ENCODE data around the gene DNAJB14. TPM values are rescaled to one million over a fixed set of nuclear protein-coding genes. Genes with fewer than 3 reads are reported as not detected.

The DNAJB14 gene
- total and polyA plus RNA-seq, 2 of the 13 experiments (the other 11 are each of a cell fraction or from before 2014, with no cell fraction given) = 9.1 to 38.1 TPM

DNA sequence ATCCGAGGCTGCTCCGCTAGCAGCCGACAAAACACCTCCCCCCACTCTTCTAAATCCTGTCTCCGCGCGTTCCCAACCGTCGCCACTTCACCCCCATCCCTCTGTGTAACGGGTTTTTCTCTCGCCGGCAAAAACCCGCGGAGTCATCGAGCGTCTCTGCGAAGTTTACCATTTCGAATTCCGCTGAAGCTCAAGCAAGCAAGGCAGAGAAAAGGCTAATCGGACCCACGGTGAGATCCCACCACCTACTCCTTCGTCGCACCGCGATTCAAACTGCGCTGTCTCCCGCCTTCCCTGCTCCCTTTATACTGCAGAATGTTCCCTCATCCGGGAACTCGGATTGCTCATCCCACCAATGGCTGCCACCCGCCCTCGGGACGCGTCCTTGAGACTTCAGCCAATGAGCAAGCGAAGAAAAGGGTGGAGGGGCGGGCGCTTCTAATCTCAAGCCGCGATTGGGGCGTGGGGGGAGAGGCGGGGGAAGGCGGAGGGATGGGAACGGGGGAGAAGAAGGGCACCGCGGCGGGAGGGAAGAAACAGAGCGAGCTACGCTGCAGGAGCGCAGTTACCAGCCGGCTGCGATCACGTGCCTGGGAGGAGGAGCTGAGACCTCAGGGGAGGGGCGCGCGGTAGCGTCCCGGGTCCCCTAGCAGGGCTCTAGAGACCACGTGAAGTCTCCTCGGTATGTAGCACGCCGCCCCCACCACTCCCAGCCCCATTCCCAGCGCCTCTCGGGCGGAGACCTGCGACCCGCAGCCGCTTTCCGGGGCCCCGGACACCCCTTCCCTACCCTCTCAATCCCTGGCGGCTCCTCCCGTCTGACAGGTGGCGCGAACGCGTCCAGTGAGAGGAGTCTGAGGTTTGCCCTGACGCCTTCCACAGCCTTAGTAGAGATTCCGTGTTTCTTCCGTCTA, 3.8 kb upstream of the DNAJB14 start, which contains the start of gene H2AZ1 (continued):
- TF ChIP-seq, protein P1, sequence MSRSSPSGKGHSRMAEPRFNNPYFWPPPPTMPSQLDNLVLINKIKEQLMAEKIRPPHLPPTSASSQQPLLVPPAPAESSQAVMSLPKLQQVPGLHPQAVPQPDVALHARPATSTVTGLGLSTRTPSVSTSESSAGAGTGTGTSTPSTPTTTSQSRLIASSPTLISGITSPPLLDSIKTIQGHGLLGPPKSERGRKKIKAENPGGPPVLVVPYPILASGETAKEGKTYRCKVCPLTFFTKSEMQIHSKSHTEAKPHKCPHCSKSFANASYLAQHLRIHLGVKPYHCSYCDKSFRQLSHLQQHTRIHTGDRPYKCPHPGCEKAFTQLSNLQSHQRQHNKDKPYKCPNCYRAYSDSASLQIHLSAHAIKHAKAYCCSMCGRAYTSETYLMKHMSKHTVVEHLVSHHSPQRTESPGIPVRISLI (CRISPR knock-in tag; IDR thresholded peaks at IDR 0.05; ENCODE audit: borderline replicate concordance) = no peak
- TF ChIP-seq SOX13 (IDR thresholded peaks at IDR 0.05) (no peak; the same call in 1 of the 2 replicates), SOX13 (CRISPR knock-in tag; conservative IDR thresholded peaks at IDR 0.05 in 1 of 2, IDR thresholded peaks at IDR 0.05 in 1 of 2) (0 out of 4 replicates have a peak, but pooled peaks of 1 of the 2 experiments have one; percentile 5), ETV6 (CRISPR knock-in tag; conservative IDR thresholded peaks at IDR 0.05) (0 out of 2 replicates have a peak, but pooled peaks have one; percentile 28), MEIS1 (CRISPR knock-in tag; IDR thresholded peaks at IDR 0.05; ENCODE audit: borderline replicate concordance) (no peak), ONECUT2 (CRISPR knock-in tag; IDR thresholded peaks at IDR 0.05) (no peak), ZNF326 (CRISPR knock-in tag; IDR thresholded peaks at IDR 0.05; ENCODE audit: borderline replicate concordance) (no peak), ARID2 (CRISPR knock-in tag; IDR thresholded peaks at IDR 0.05; ENCODE audit: borderline replicate concordance) (peak; percentile 81; the same call in 1 of the 2 replicates), NFE2L2 (IDR thresholded peaks at IDR 0.05; ENCODE audit: low read length) (no peak), KLF6 (CRISPR knock-in tag; IDR thresholded peaks at IDR 0.05) (peak; percentile 41; the same call in 1 of the 2 replicates), BORCS8-MEF2B (CRISPR knock-in tag; IDR thresholded peaks at IDR 0.05) (no peak; the same call in 1 of the 2 replicates), ZSCAN22 (CRISPR knock-in tag; IDR thresholded peaks at IDR 0.05) (no peak), ZNF333 (CRISPR knock-in tag; IDR thresholded peaks at IDR 0.05; ENCODE audit: borderline replicate concordance) (0 out of 2 replicates have a peak, but pooled peaks have one; percentile 12), ZNF577 (CRISPR knock-in tag; IDR thresholded peaks at IDR 0.05; ENCODE audit: borderline replicate concordance, low read depth) (no peak), RAD21 (CRISPR knock-in tag; IDR thresholded peaks at IDR 0.05) (peak; percentile 36; the same call in 1 of the 2 replicates), HCFC1 (IDR thresholded peaks at IDR 0.05; ENCODE audit: low read depth, low read length) (0 out of 2 replicates have a peak, but pooled peaks have one; percentile 15), TEAD3 (CRISPR knock-in tag; optimal IDR thresholded peaks at IDR 0.05; ENCODE audit: borderline replicate concordance) (peak; percentile 46), HNRNPH1 (optimal IDR thresholded peaks at IDR 0.05; ENCODE audit: low read depth, low read length) (no peak), SIN3A (IDR thresholded peaks at IDR 0.05; ENCODE audit: borderline replicate concordance, low read depth, low read length) (peak; percentile 76), ELF3 (CRISPR knock-in tag; IDR thresholded peaks at IDR 0.05) (peak; percentile 77; the same call in 1 of the 2 replicates)
- TF ChIP-seq, protein P2, sequence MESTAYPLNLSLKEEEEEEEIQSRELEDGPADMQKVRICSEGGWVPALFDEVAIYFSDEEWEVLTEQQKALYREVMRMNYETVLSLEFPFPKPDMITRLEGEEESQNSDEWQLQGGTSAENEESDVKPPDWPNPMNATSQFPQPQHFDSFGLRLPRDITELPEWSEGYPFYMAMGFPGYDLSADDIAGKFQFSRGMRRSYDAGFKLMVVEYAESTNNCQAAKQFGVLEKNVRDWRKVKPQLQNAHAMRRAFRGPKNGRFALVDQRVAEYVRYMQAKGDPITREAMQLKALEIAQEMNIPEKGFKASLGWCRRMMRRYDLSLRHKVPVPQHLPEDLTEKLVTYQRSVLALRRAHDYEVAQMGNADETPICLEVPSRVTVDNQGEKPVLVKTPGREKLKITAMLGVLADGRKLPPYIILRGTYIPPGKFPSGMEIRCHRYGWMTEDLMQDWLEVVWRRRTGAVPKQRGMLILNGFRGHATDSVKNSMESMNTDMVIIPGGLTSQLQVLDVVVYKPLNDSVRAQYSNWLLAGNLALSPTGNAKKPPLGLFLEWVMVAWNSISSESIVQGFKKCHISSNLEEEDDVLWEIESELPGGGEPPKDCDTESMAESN (CRISPR knock-in tag; conservative IDR thresholded peaks at IDR 0.05) = no peak; the same call in 1 of the 2 replicates
- TF ChIP-seq, protein P3, sequence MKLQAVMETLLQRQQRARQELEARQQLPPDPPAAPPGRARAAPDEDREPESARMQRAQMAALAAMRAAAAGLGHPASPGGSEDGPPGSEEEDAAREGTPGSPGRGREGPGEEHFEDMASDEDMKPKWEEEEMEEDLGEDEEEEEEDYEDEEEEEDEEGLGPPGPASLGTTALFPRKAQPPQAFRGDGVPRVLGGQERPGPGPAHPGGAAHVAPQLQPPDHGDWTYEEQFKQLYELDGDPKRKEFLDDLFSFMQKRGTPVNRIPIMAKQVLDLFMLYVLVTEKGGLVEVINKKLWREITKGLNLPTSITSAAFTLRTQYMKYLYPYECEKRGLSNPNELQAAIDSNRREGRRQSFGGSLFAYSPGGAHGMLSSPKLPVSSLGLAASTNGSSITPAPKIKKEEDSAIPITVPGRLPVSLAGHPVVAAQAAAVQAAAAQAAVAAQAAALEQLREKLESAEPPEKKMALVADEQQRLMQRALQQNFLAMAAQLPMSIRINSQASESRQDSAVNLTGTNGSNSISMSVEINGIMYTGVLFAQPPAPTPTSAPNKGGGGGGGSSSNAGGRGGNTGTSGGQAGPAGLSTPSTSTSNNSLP (IDR thresholded peaks at IDR 0.05; ENCODE audit: low read depth, low read length) = no peak
- TF ChIP-seq, protein P4, sequence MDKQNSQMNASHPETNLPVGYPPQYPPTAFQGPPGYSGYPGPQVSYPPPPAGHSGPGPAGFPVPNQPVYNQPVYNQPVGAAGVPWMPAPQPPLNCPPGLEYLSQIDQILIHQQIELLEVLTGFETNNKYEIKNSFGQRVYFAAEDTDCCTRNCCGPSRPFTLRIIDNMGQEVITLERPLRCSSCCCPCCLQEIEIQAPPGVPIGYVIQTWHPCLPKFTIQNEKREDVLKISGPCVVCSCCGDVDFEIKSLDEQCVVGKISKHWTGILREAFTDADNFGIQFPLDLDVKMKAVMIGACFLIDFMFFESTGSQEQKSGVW (CRISPR knock-in tag; IDR thresholded peaks at IDR 0.05; ENCODE audit: borderline replicate concordance) = no peak

Data from HepG2 (cell line).